Large intestine (tissue), 3 donors: ENCODE data around the gene RFTN1. TPM values are rescaled to one million over a fixed set of nuclear protein-coding genes. Genes with fewer than 3 reads are reported as not detected.

Experiments
- DNase-seq, 2 donors: peaks; one replicate each; pipeline versions ENCODE4 v3.0.0 to v3.0.0-alpha.2; 2013
- H3K27ac ChIP-seq: one replicate; pipeline ENCODE4 v1.5.1; 2013; ENCODE audit warnings: low read length
- H3K27me3 ChIP-seq: 2 replicates; pipeline ENCODE4 v1.6.1; 2013; ENCODE audit warnings: low read length; ENCODE audit not compliant: control insufficient read depth, insufficient read depth
- H3K36me3 ChIP-seq: 2 replicates; pipeline ENCODE4 v1.6.1; 2013; ENCODE audit warnings: low read length; ENCODE audit not compliant: control insufficient read depth, insufficient read depth
- H3K4me1 ChIP-seq: one replicate; pipeline ENCODE4 v1.6.1; 2013; ENCODE audit warnings: low read length; ENCODE audit not compliant: control insufficient read depth, insufficient read depth
- H3K4me3 ChIP-seq: one replicate; pipeline ENCODE4 v1.5.1; 2013; ENCODE audit warnings: low read length
- H3K9me3 ChIP-seq: one replicate; pipeline ENCODE4 v1.6.1; 2013; ENCODE audit warnings: mild to moderate bottlenecking, low read depth, low read length, moderate library complexity; ENCODE audit not compliant: control insufficient read depth
- WGBS: methylation state at CpG from one replicate; pipeline ENCODE4 v1.1.5; 2013; ENCODE audit warnings: low lambda C conversion rate; ENCODE audit not compliant: insufficient coverage; 5-methylcytosine and 5-hydroxymethylcytosine counted together
- polyA plus RNA-seq: library from polyadenylated mRNA; unstranded; fragments of 120-200 nt; gene quantifications from one replicate; pipeline ENCODE4 v1.2.1, GENCODE V29; 2013

RFTN1 gene
- polyA plus RNA-seq, 1 donor: 15.0 TPM

- H3K36me3 ChIP-seq: peaks cover 3% of the 10 kb centered on the region
- H3K27ac ChIP-seq: no peak overlapping the region
- WGBS: no CpG with 5 or more reads among the region's 12 CpGs
- H3K27me3 ChIP-seq: no peaks in the 10 kb centered on the region
- no peak overlapping the region for H3K4me3 ChIP-seq
- DNase-seq: no peak
- no peaks in the 10 kb centered on the region for H3K9me3 ChIP-seq
- no peaks in the 10 kb centered on the region for H3K4me1 ChIP-seq
Measured at GRCh38 chr3:16372362-16373292, 140.9 kb downstream of the RFTN1 start.

GRCh38 chr3:16370872-16371740, 142.4 kb downstream of the RFTN1 start:
- H3K36me3 ChIP-seq: peaks cover 3% of the 10 kb centered on the region
- H3K4me3 ChIP-seq: no peak overlapping the region
- H3K27me3 ChIP-seq: no peaks in the 10 kb centered on the region
- H3K9me3 ChIP-seq: no peaks in the 10 kb centered on the region
- H3K27ac ChIP-seq: no peak overlapping the region
- H3K4me1 ChIP-seq: no peaks in the 10 kb centered on the region
- 57% methylated on average over 1 of the region's 10 CpGs for WGBS
- peak in 1 of 2 donors; percentile 14 for DNase-seq

GRCh38 chr3:16370503-16370871, 143.0 kb downstream of the RFTN1 start:
- Histone ChIP-seq H3K4me1 (no peaks in the 10 kb centered on the region), H3K4me3 (no peak overlapping the region), H3K27me3 (no peaks in the 10 kb centered on the region), H3K9me3 (no peaks in the 10 kb centered on the region), H3K36me3 (peaks cover 3% of the 10 kb centered on the region), H3K27ac (no peak overlapping the region)
- WGBS: 83% methylated on average over 2 of the region's 2 CpGs
- DNase-seq: no peak

GRCh38 chr3:16369885-16370284, 143.6 kb downstream of the RFTN1 start:
- no CpG with 5 or more reads among the region's 8 CpGs for WGBS
- Histone ChIP-seq H3K27ac (no peak overlapping the region), H3K4me1 (no peaks in the 10 kb centered on the region), H3K9me3 (no peaks in the 10 kb centered on the region), H3K4me3 (no peak overlapping the region), H3K36me3 (peaks cover 3% of the 10 kb centered on the region), H3K27me3 (no peaks in the 10 kb centered on the region)
- no peak for DNase-seq

- no peak for DNase-seq
- no peaks in the 10 kb centered on the region for H3K4me1 ChIP-seq
- H3K4me3 ChIP-seq: no peak overlapping the region
- H3K27ac ChIP-seq: no peak overlapping the region
- H3K27me3 ChIP-seq: no peaks in the 10 kb centered on the region
- no peaks in the 10 kb centered on the region for H3K9me3 ChIP-seq
- WGBS: no CpG with 5 or more reads among the region's 5 CpGs
- peaks cover 3% of the 10 kb centered on the region for H3K36me3 ChIP-seq
Measured at GRCh38 chr3:16369276-16369675, 144.2 kb downstream of the RFTN1 start.

- H3K27ac ChIP-seq: no peak overlapping the region
- no peak overlapping the region for H3K4me3 ChIP-seq
- no peak for DNase-seq
- WGBS: 100% methylated on average over 1 of the region's 5 CpGs
- no peaks in the 10 kb centered on the region for H3K27me3 ChIP-seq
- peaks cover 8% of the 10 kb centered on the region for H3K36me3 ChIP-seq
- no peaks in the 10 kb centered on the region for H3K4me1 ChIP-seq
- H3K9me3 ChIP-seq: no peaks in the 10 kb centered on the region
Measured at GRCh38 chr3:16366581-16366980, 146.9 kb downstream of the RFTN1 start.

- Histone ChIP-seq H3K4me1 (no peaks in the 10 kb centered on the region), H3K36me3 (peaks cover 8% of the 10 kb centered on the region), H3K9me3 (no peaks in the 10 kb centered on the region), H3K27me3 (no peaks in the 10 kb centered on the region), H3K27ac (no peak overlapping the region), H3K4me3 (no peak overlapping the region)
- 100% methylated on average over 3 of the region's 6 CpGs for WGBS
- no peak for DNase-seq
Measured at GRCh38 chr3:16365491-16366128, 147.9 kb downstream of the RFTN1 start.

GRCh38 chr3:16364963-16365362, 148.5 kb downstream of the RFTN1 start:
- Histone ChIP-seq H3K4me3 (no peak overlapping the region), H3K27me3 (no peaks in the 10 kb centered on the region), H3K27ac (no peak overlapping the region), H3K4me1 (no peaks in the 10 kb centered on the region), H3K36me3 (peaks cover 8% of the 10 kb centered on the region), H3K9me3 (no peaks in the 10 kb centered on the region)
- no CpG with 5 or more reads among the region's 2 CpGs for WGBS
- DNase-seq: no peak

- peaks cover 8% of the 10 kb centered on the region for H3K36me3 ChIP-seq
- H3K27me3 ChIP-seq: no peaks in the 10 kb centered on the region
- no peak overlapping the region for H3K27ac ChIP-seq
- H3K4me3 ChIP-seq: no peak overlapping the region
- DNase-seq: no peak
- no peaks in the 10 kb centered on the region for H3K4me1 ChIP-seq
- WGBS: 100% methylated on average over 1 of the region's 4 CpGs
- H3K9me3 ChIP-seq: no peaks in the 10 kb centered on the region
Measured at GRCh38 chr3:16364323-16364722, 149.2 kb downstream of the RFTN1 start.

- no peak overlapping the region for H3K27ac ChIP-seq
- H3K27me3 ChIP-seq: no peaks in the 10 kb centered on the region
- no peaks in the 10 kb centered on the region for H3K9me3 ChIP-seq
- no peak overlapping the region for H3K4me3 ChIP-seq
- WGBS: no CpG with 5 or more reads among the region's 7 CpGs
- no peaks in the 10 kb centered on the region for H3K4me1 ChIP-seq
- no peak for DNase-seq
- peaks cover 5% of the 10 kb centered on the region for H3K36me3 ChIP-seq
Measured at GRCh38 chr3:16363636-16364035, 149.9 kb downstream of the RFTN1 start.
